Body of pancreas (tissue), 4 donors: ENCODE measurements around the gene COPZ1. TPM values are rescaled to one million over a fixed set of nuclear protein-coding genes. Genes with fewer than 3 reads are reported as not detected.
"Not testable (repeated sequence)": the region's sequence is repeated elsewhere in the genome, so short reads cannot be mapped to it uniquely, and the experiment has no call there.

Experiments
- ATAC-seq: fragments of 150-250 bp; one replicate; pipeline ENCODE4 v1.9.1; 2016
- DNase-seq, 4 donors: peaks; one replicate each; pipeline ENCODE4 v3.0.0-alpha.2; 2019
- H3K27ac ChIP-seq, 4 donors: fragments of 200-600 bp; sonication (generic); 1 replicate in 3 of 4; 2 replicates in 1 of 4; pipeline versions ENCODE4 v1.5.1 to v1.6.1; 2016 to 2019; ENCODE audit warnings: mild to moderate bottlenecking in 1 of 4, mixed read lengths in 1 of 4, moderate library complexity in 1 of 4
- H3K27me3 ChIP-seq, 2 donors: fragments of 200-600 bp; sonication (generic); one replicate each; pipeline ENCODE4 v1.6.0; 2016; ENCODE audit warnings: mild to moderate bottlenecking in 1 of 2
- H3K36me3 ChIP-seq, 2 donors: fragments of 200-600 bp; sonication (generic); replicated peaks in 1 of 2; 2 replicates each; pipeline ENCODE4 v1.5.1; 2016; ENCODE audit warnings: low read depth in 2 of 2; ENCODE audit not compliant: insufficient read depth in 1 of 2
- H3K4me1 ChIP-seq: fragments of 200-600 bp; sonication (generic); one replicate; pipeline ENCODE4 v1.6.0; 2016
- H3K4me3 ChIP-seq, 2 donors: fragments of 200-600 bp; sonication (generic); 1 replicate in 1 of 2; 2 replicates in 1 of 2; pipeline ENCODE4 v1.5.1; 2016 to 2019
- H3K9me3 ChIP-seq, 3 donors: fragments of 200-600 bp; sonication (generic); 1 replicate in 2 of 3; 2 replicates in 1 of 3; pipeline ENCODE4 v1.5.1; 2016
- CTCF ChIP-seq, 7 experiments: fragments of 450-650 bp in 4 of 7; fragments of 200-600 bp in 3 of 7; sonication (generic) in 3 of 7; IDR thresholded peaks; one replicate each; pipeline ENCODE4 v1.5.1; 2016 to 2019; ENCODE audit warnings: antibody characterized with exemption in 7 of 7
- POLR2A ChIP-seq, 3 donors: fragments of 450-650 bp; IDR thresholded peaks; one replicate each; pipeline ENCODE4 v1.6.1; 2016; ENCODE audit warnings: antibody characterized with exemption in 3 of 3, mild to moderate bottlenecking in 2 of 3
- WGBS, 2 donors: methylation state at CpG; one replicate each; pipeline ENCODE4 v1.1.5; 2017; 5-methylcytosine and 5-hydroxymethylcytosine counted together
- intact Hi-C: fragments of 100-400 bp; cut with DNase I; formaldehyde crosslinking; loops from one replicate; pipeline ENCODE4 v1.15.1; 2023
- total RNA-seq, 2 donors: library from RNA; depleted of rRNA; stranded (reverse); fragments of >200 nt; gene quantifications; one replicate each; pipeline ENCODE4 v1.1.0, GENCODE V29; 2016

COPZ1 gene
- total RNA-seq, 2 donors from 2014 or later = 34.3 to 71.3 TPM

GRCh38 chr12:54350743-54351142 is 25.8 kb downstream of the COPZ1 start:
- ATAC-seq (no peak), DNase-seq (no peak)
- no peak overlapping the region for H3K4me3 ChIP-seq
- intact Hi-C loops = no loop called here
- H3K27me3 ChIP-seq = no peaks in the 10 kb centered on the region
- peak overlapping the region in 2 of 4 donors; percentile 15 to 25 for H3K27ac ChIP-seq
- peaks cover 47% of the 10 kb centered on the region for H3K4me1 ChIP-seq
- no peaks in the 10 kb centered on the region for H3K9me3 ChIP-seq
- peaks cover 0 to 33% of the 10 kb centered on the region in 2 donors for H3K36me3 ChIP-seq
- TF ChIP-seq POLR2A (IDR thresholded peaks at IDR 0.05) (no peak), CTCF (IDR thresholded peaks at IDR 0.05) (no peak)
- WGBS, 2 donors = 64 to 77% methylated on average over 3 of the region's 3 CpGs

- DNase-seq (no peak), ATAC-seq (no peak)
- intact Hi-C loops = no loop called here
- Histone ChIP-seq H3K4me1 (peaks cover 53% of the 10 kb centered on the region), H3K27me3 (no peaks in the 10 kb centered on the region), H3K4me3 (no peak overlapping the region), H3K9me3 (no peaks in the 10 kb centered on the region), H3K27ac (peak overlapping the region; percentile 69 to 86 (median 80)), H3K36me3 (peaks cover 0 to 33% of the 10 kb centered on the region in 2 donors)
- 72 to 80% methylated on average over 4 of the region's 4 CpGs for WGBS, 2 donors
- TF ChIP-seq POLR2A (IDR thresholded peaks at IDR 0.05) (no peak), CTCF (IDR thresholded peaks at IDR 0.05) (no peak)
These were observed 26.4 kb downstream of the COPZ1 start for GRCh38 chr12:54351341-54351740.

GRCh38 chr12:54352022-54352531 is 27.1 kb downstream of the COPZ1 start:
- H3K36me3 ChIP-seq = peaks cover 0 to 33% of the 10 kb centered on the region in 2 donors
- intact Hi-C loops = no loop called here
- TF ChIP-seq CTCF (IDR thresholded peaks at IDR 0.05) = no peak
- TF ChIP-seq POLR2A (IDR thresholded peaks at IDR 0.05) = peak in 1 of 3 donors; percentile 13
- no peaks in the 10 kb centered on the region for H3K27me3 ChIP-seq
- no peaks in the 10 kb centered on the region for H3K9me3 ChIP-seq
- 14 to 30% methylated on average over 21 of the region's 21 CpGs for WGBS, 2 donors
- H3K4me1 ChIP-seq = peaks cover 60% of the 10 kb centered on the region
- H3K27ac ChIP-seq = peak overlapping the region; percentile 69 to 86 (median 80)
- ATAC-seq (peak; percentile 56), DNase-seq (peak; percentile 72 to 85 (median 78))
- H3K4me3 ChIP-seq = no peak overlapping the region

- peaks cover 72% of the 10 kb centered on the region for H3K4me1 ChIP-seq
- TF ChIP-seq POLR2A (IDR thresholded peaks at IDR 0.05) = peak; percentile 10 to 69 (median 54)
- TF ChIP-seq CTCF (IDR thresholded peaks at IDR 0.05) = no peak
- no peak overlapping the region for H3K4me3 ChIP-seq
- H3K36me3 ChIP-seq = peaks cover 0 to 23% of the 10 kb centered on the region in 2 donors
- WGBS, 2 donors = 8 to 13% methylated on average over 1 of the region's 1 CpG
- ATAC-seq = peak; percentile 86
- H3K27ac ChIP-seq = peak overlapping the region; percentile 69 to 86 (median 81)
- intact Hi-C loops = no loop called here
- DNase-seq = peak; percentile 69 to 86 (median 78)
- no peaks in the 10 kb centered on the region for H3K9me3 ChIP-seq
- no peaks in the 10 kb centered on the region for H3K27me3 ChIP-seq
These were observed 28.3 kb downstream of the COPZ1 start for GRCh38 chr12:54352891-54353874.

- intact Hi-C loops, H3K9me3 ChIP-seq, H3K27me3 ChIP-seq, ATAC-seq, DNase-seq, H3K4me3 ChIP-seq: not testable (repeated sequence)
- Histone ChIP-seq H3K27ac (peak overlapping the region in 3 of 4 donors; percentile 69 to 86 (median 83)), H3K4me1 (peaks cover 78% of the 10 kb centered on the region), H3K36me3 (peaks cover 0 to 12% of the 10 kb centered on the region in 2 donors)
- 70 to 72% methylated on average over 7 of the region's 7 CpGs for WGBS, 2 donors
These were observed 29.3 kb downstream of the COPZ1 start for GRCh38 chr12:54354271-54354670.
